DND-41 (cell line): Measurements from ENCODE around the gene DNAH10.

Source experiments
- CTCF ChIP-seq: IDR thresholded peaks from 2 replicates; pipeline ENCODE4 v1.5.1; 2012; ENCODE audit warnings: borderline replicate concordance, low read length, moderate library complexity, mild to moderate bottlenecking; ENCODE audit not compliant: poor library complexity, severe bottlenecking; ENCODE audit errors: extremely low read depth
- EZH2 ChIP-seq: IDR thresholded peaks from 3 replicates; pipeline ENCODE4 v1.6.1; 2012; ENCODE audit warnings: borderline replicate concordance, low read depth, mild to moderate bottlenecking, moderate library complexity, low read length, inconsistent platforms; ENCODE audit not compliant: severe bottlenecking

- TF ChIP-seq EZH2 (no peak), CTCF (no peak)
Observed at GRCh38 chr12:123816896-123817537, 54.9 kb downstream of the DNAH10 start.
